ENCODE data around the gene SLC6A3.

SLC6A3 gene

GRCh38 chr5:1378096-1378495 is 67.1 kb downstream of the SLC6A3 start:
- no peak overlapping the region for H3K4me2 ChIP-seq (ENCODE audit: low read length)
- H3K27ac ChIP-seq = no peak overlapping the region
- H3K9ac ChIP-seq = no peak overlapping the region
- H3K9me3 ChIP-seq (ENCODE audit: control insufficient read depth, low read length) = no peaks in the 10 kb centered on the region
- H3K4me1 ChIP-seq = no peaks in the 10 kb centered on the region
- no peaks in the 10 kb centered on the region for H3K27me3 ChIP-seq (ENCODE audit: control insufficient read depth, insufficient read depth, low read length)
- no peaks in the 10 kb centered on the region for H3K36me3 ChIP-seq (ENCODE audit: control insufficient read depth, insufficient read depth, low read length)
- no peak overlapping the region for H2AFZ ChIP-seq
- no peak for TF ChIP-seq CTCF (IDR thresholded peaks at IDR 0.05)
- H3K79me2 ChIP-seq = no peaks in the 10 kb centered on the region
- H3K4me3 ChIP-seq (ENCODE audit: low read depth, low read length) = no peak overlapping the region

- Histone ChIP-seq H3K4me2 (ENCODE audit: low read length) (no peak overlapping the region), H3K36me3 (ENCODE audit: control insufficient read depth, insufficient read depth, low read length) (no peaks in the 10 kb centered on the region), H3K27ac (no peak overlapping the region), H2AFZ (no peak overlapping the region), H3K9ac (no peak overlapping the region), H3K4me3 (ENCODE audit: low read depth, low read length) (no peak overlapping the region), H3K4me1 (no peaks in the 10 kb centered on the region), H3K9me3 (ENCODE audit: control insufficient read depth, low read length) (no peaks in the 10 kb centered on the region), H3K27me3 (ENCODE audit: control insufficient read depth, insufficient read depth, low read length) (no peaks in the 10 kb centered on the region), H3K79me2 (no peaks in the 10 kb centered on the region)
- no peak for TF ChIP-seq CTCF (IDR thresholded peaks at IDR 0.05)
Measured at GRCh38 chr5:1376981-1377380, 68.3 kb downstream of the SLC6A3 start.

GRCh38 chr5:1375871-1376810 is 69.1 kb downstream of the SLC6A3 start:
- H3K9ac ChIP-seq = no peak overlapping the region

GRCh38 chr5:1374679-1375055 is 70.6 kb downstream of the SLC6A3 start:
- Histone ChIP-seq H3K4me1 (no peaks in the 10 kb centered on the region), H3K9ac (no peak overlapping the region), H3K27ac (no peak overlapping the region), H3K27me3 (ENCODE audit: control insufficient read depth, insufficient read depth, low read length) (no peaks in the 10 kb centered on the region), H3K4me2 (ENCODE audit: low read length) (no peak overlapping the region), H3K79me2 (no peaks in the 10 kb centered on the region), H3K36me3 (ENCODE audit: control insufficient read depth, insufficient read depth, low read length) (no peaks in the 10 kb centered on the region), H3K4me3 (ENCODE audit: low read depth, low read length) (no peak overlapping the region), H3K9me3 (ENCODE audit: control insufficient read depth, low read length) (no peaks in the 10 kb centered on the region), H2AFZ (no peak overlapping the region)
- no peak for TF ChIP-seq CTCF (IDR thresholded peaks at IDR 0.05)

More at GRCh38 chr5:1375871-1376810, 69.1 kb downstream of the SLC6A3 start:
- no peaks in the 10 kb centered on the region for H3K79me2 ChIP-seq
- no peak overlapping the region for H3K27ac ChIP-seq
- no peaks in the 10 kb centered on the region for H3K36me3 ChIP-seq (ENCODE audit: control insufficient read depth, insufficient read depth, low read length)
- no peak overlapping the region for H3K4me3 ChIP-seq (ENCODE audit: low read depth, low read length)
- no peaks in the 10 kb centered on the region for H3K9me3 ChIP-seq (ENCODE audit: control insufficient read depth, low read length)
- no peak overlapping the region for H3K4me2 ChIP-seq (ENCODE audit: low read length)
- no peak for TF ChIP-seq CTCF (IDR thresholded peaks at IDR 0.05)
- H3K4me1 ChIP-seq = no peaks in the 10 kb centered on the region
- H3K27me3 ChIP-seq (ENCODE audit: control insufficient read depth, insufficient read depth, low read length) = no peaks in the 10 kb centered on the region
- H2AFZ ChIP-seq = no peak overlapping the region

All from parathyroid adenoma (tissue), 2 donors.